Tibial nerve (tissue), 4 donors: ENCODE results near the gene HS3ST1.

Source experiments
- CTCF ChIP-seq, 5 experiments: fragments of 200-600 bp in 3 of 5; fragments of 450-650 bp in 2 of 5; sonication (generic) in 3 of 5; IDR thresholded peaks; one replicate each; pipeline ENCODE4 v1.5.1; 2016 to 2019; ENCODE audit warnings: antibody characterized with exemption in 5 of 5, mild to moderate bottlenecking in 3 of 5, moderate library complexity in 2 of 5
- EP300 ChIP-seq, 2 donors: sonication (generic); formaldehyde crosslinking; IDR thresholded peaks; one replicate each; pipeline ENCODE4 v1.6.1; 2017; ENCODE audit warnings: antibody characterized with exemption in 2 of 2, mild to moderate bottlenecking in 1 of 2
- POLR2A ChIP-seq, 2 donors: fragments of 450-650 bp; IDR thresholded peaks; one replicate each; pipeline ENCODE4 v1.6.1; 2017; ENCODE audit warnings: antibody characterized with exemption in 2 of 2, mild to moderate bottlenecking in 2 of 2, moderate library complexity in 2 of 2

GRCh38 chr4:11441194-11441556, 12.5 kb upstream of the HS3ST1 start:
- TF ChIP-seq CTCF (IDR thresholded peaks at IDR 0.05), result no peak
- no peak for TF ChIP-seq EP300 (IDR thresholded peaks at IDR 0.05)
- TF ChIP-seq POLR2A (IDR thresholded peaks at IDR 0.05), result no peak
